BLaER1 (cell line): ENCODE measurements around the gene PTTG1IP.

ENCODE experiments used
- H3K27ac ChIP-seq: shearing (Covaris generic); formaldehyde crosslinking; 2 replicates; pipeline ENCODE4 v1.8.1; 2022
- H3K27me3 ChIP-seq: shearing (Covaris generic); formaldehyde crosslinking; 2 replicates; pipeline ENCODE4 v1.8.1; 2022
- H3K36me3 ChIP-seq: shearing (Covaris generic); formaldehyde crosslinking; 2 replicates; pipeline ENCODE4 v1.8.1; 2022
- H3K4me1 ChIP-seq: shearing (Covaris generic); formaldehyde crosslinking; 2 replicates; pipeline ENCODE4 v1.8.1; 2022
- H3K4me2 ChIP-seq: shearing (Covaris generic); formaldehyde crosslinking; 2 replicates; pipeline ENCODE4 v1.8.1; 2022
- H3K4me3 ChIP-seq: shearing (Covaris generic); formaldehyde crosslinking; 2 replicates; pipeline ENCODE4 v1.8.1; 2022
- H3K9ac ChIP-seq: shearing (Covaris generic); formaldehyde crosslinking; 2 replicates; pipeline ENCODE4 v1.8.1; 2022
- H3K9me3 ChIP-seq: shearing (Covaris generic); formaldehyde crosslinking; 2 replicates; pipeline ENCODE4 v1.8.1; 2022
- H4K20me1 ChIP-seq: shearing (Covaris generic); formaldehyde crosslinking; 2 replicates; pipeline ENCODE4 v1.8.1; 2022
- Cebpa-rat ChIP-seq: shearing (Covaris generic); IDR thresholded peaks from 2 replicates; pipeline ENCODE4 v1.8.1; 2022

The PTTG1IP gene

DNA sequence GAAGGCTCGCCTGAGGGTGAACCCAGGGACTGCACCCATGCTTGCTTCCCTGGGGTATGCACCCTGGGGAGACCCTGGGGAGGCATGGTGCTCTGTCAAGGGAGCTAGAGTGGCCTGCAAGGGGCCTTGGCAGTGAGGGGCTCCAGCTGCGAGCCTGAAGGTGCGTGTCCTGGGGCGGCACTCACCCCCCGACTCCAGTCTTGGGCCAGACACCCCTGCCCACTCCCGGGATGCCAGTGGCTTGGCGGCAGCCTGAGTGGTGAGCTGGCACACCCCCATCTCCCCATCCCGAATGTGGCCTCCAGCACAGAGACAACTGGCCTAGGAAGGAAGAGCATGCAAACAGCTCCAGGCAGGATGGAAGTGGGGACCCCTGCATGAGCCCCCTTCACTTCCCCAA, 58.3 kb downstream of the PTTG1IP start:
- Histone ChIP-seq H3K36me3 (peaks cover 29% of the 10 kb centered on the region), H3K27ac (no peak overlapping the region), H3K9me3 (peaks cover 7% of the 10 kb centered on the region), H4K20me1 (peaks cover 73% of the 10 kb centered on the region), H3K4me2 (peak overlapping the region; percentile 89), H3K27me3 (no peaks in the 10 kb centered on the region), H3K4me1 (peaks cover 83% of the 10 kb centered on the region), H3K4me3 (no peak overlapping the region), H3K9ac (0 out of 2 replicates have a peak overlapping the region, but pooled peaks have one; percentile 15)
- no peak for TF ChIP-seq Cebpa-rat

DNA sequence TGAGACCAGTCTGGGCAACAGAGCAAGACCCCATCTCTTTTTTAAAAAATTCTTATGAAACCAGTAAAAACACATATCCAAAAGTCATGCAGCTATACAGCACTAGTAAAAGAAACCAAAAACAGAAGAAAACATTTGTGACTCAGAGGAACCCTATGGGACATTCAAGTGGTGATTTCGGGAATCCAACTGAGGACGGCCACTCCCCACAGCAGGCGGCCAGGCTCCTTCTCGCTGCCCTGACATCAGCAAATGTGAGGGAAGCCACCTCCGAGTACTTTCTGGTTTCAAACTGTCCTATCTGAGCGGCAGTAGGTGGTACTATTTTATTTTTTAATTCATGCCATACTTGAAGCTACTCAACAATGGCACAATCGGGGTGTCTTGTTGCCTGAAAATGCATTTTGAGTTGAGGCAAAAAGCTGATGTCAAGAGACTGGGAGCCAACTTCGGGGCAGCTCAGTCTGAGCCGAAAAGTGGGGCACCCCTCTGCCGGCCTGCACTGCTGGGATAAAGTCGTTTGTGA, 58.9 kb downstream of the PTTG1IP start:
- H4K20me1 ChIP-seq, result peaks cover 80% of the 10 kb centered on the region

DNA sequence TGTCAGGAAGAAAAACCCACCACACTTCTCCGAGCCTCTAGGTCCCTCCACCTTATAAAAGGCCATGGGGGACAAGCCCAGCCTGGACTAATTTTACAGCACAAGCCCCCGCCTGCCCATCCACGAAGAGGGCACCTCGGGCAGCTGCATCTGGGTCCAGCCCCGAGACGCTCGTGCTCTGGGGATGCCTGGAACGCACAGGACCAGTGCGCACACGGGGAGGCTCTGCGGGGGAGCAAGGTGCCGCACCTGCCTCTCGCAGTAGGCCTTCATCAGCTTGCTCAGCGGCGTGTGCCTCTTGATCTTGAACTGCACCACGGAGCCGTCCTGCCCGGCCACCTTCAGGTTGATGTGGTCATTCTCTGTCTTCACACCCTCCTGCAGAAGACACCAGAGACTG, 59.8 kb downstream of the PTTG1IP start:
- peak overlapping the region; percentile 89 for H3K4me2 ChIP-seq
- no peak for TF ChIP-seq Cebpa-rat
- H3K9me3 ChIP-seq, result no peaks in the 10 kb centered on the region
- H3K4me3 ChIP-seq, result no peak overlapping the region
- no peak overlapping the region for H3K27ac ChIP-seq
- H3K4me1 ChIP-seq, result peaks cover 87% of the 10 kb centered on the region
- H3K9ac ChIP-seq, result peak overlapping the region; percentile 10; the same call in 1 of the 2 replicates
- H4K20me1 ChIP-seq, result peaks cover 88% of the 10 kb centered on the region
- H3K27me3 ChIP-seq, result no peaks in the 10 kb centered on the region
- H3K36me3 ChIP-seq, result peaks cover 44% of the 10 kb centered on the region

More for the DNA sequence above, 58.9 kb downstream of the PTTG1IP start:
- Histone ChIP-seq H3K27me3 (no peaks in the 10 kb centered on the region), H3K36me3 (peaks cover 36% of the 10 kb centered on the region), H3K4me1 (peaks cover 89% of the 10 kb centered on the region), H3K27ac (no peak overlapping the region), H3K9ac (0 out of 2 replicates have a peak overlapping the region, but pooled peaks have one; percentile 15), H3K4me3 (no peak overlapping the region), H3K4me2 (peak overlapping the region; percentile 89), H3K9me3 (no peaks in the 10 kb centered on the region)
- no peak for TF ChIP-seq Cebpa-rat

DNA sequence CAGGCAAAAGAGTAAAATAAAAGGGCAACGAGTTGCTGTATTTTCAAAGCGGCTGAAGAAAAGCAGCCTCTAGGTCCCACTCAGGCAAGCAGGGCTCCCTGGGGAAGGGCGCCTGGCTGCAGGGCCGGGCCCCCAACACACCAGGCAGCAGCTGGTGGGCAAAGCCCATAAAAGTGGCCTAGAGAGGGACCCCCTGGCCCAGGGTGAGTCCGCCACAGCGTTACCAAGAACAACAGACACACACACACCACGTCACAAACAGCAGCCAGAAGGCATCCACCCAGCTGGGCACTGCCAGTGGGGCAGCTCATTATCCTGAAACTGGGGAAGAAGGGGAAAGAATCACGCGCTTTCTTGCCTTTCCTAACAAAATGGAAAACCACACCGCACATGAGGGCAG, 60.3 kb downstream of the PTTG1IP start:
- Histone ChIP-seq H3K9ac (peak overlapping the region; percentile 49), H3K36me3 (peaks cover 50% of the 10 kb centered on the region)

DNA sequence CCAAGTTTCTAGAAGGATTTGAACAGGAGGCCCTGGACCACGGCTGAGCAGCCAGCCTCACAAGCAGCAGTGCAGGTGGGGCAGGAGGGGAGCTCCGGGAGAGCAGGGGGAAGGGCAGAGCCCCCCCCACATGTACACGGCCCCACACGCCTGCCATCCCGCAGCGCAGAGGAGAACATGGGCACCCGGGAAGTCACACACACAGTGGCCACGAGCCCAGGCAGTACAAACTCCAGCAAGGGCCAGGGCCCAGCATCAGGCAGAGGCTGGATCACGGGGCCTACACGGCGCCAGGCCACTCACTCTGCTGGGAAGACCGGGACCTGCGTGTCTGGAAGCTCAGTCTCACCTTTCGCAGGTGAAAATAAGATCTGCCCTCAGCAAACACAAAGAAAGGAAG, 60.9 kb downstream of the PTTG1IP start:
- Histone ChIP-seq H3K36me3 (peaks cover 55% of the 10 kb centered on the region), H3K4me2 (peak overlapping the region; percentile 89), H3K27me3 (no peaks in the 10 kb centered on the region), H3K4me1 (peaks cover 82% of the 10 kb centered on the region), H4K20me1 (peaks cover 96% of the 10 kb centered on the region), H3K27ac (peak overlapping the region; percentile 41; the same call in 1 of the 2 replicates), H3K4me3 (peak overlapping the region; percentile 9), H3K9me3 (no peaks in the 10 kb centered on the region), H3K9ac (peak overlapping the region; percentile 49)
- TF ChIP-seq Cebpa-rat, result no peak

More for the DNA sequence above, 60.3 kb downstream of the PTTG1IP start:
- H3K27ac ChIP-seq, result peak overlapping the region; percentile 41; the same call in 1 of the 2 replicates
- H3K27me3 ChIP-seq, result no peaks in the 10 kb centered on the region
- H4K20me1 ChIP-seq, result peaks cover 94% of the 10 kb centered on the region
- H3K9me3 ChIP-seq, result no peaks in the 10 kb centered on the region
- peak overlapping the region; percentile 89 for H3K4me2 ChIP-seq
- peak overlapping the region; percentile 9; the same call in 1 of the 2 replicates for H3K4me3 ChIP-seq
- peaks cover 82% of the 10 kb centered on the region for H3K4me1 ChIP-seq
- TF ChIP-seq Cebpa-rat, result no peak

DNA sequence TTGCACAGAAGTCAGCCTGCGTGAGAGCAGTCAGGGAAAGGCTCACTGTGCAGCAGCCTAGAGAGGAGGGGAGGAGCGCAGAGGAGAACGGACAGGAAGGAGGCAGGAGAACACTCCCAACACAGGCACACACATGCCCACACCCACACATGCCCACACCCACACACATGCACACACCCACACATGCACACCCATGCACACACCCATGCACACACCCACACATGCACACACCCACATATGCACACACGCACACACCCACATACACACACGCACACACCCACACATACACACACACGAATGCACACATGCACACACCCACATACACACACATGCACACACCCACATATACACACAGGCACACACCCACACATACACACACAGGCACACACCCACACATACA, 62.7 kb downstream of the PTTG1IP start:
- 0 out of 2 replicates have a peak overlapping the region, but pooled peaks have one; percentile 66 for H3K9ac ChIP-seq
- H3K27me3 ChIP-seq, result no peaks in the 10 kb centered on the region
- peaks cover 69% of the 10 kb centered on the region for H3K4me1 ChIP-seq
- peak overlapping the region; percentile 89 for H3K4me2 ChIP-seq
- H3K9me3 ChIP-seq, result no peaks in the 10 kb centered on the region
- H4K20me1 ChIP-seq, result peaks cover 87% of the 10 kb centered on the region
- H3K27ac ChIP-seq, result peak overlapping the region; percentile 67; the same call in 1 of the 2 replicates
- TF ChIP-seq Cebpa-rat, result no peak
- H3K36me3 ChIP-seq, result peaks cover 68% of the 10 kb centered on the region
- H3K4me3 ChIP-seq, result no peak overlapping the region

DNA sequence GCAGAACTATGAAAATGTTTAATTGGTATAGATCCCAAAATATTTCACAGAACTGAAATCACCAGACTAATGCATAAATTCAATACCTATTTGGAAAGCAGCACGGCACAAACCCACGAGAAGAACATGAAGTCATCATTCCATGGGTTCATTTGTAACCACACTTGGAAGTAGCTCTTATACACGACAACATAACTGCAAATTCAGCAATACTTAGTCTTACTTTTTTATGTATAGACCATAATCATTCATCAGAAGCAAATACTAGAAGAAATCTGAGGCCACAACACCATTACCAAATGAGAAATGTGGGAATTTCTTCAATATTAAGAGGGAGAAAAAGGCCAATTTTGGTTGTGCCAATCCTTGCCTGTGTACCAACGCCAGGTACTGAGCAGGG, 67.6 kb downstream of the PTTG1IP start:
- Histone ChIP-seq H3K27ac (no peak overlapping the region), H4K20me1 (peaks cover 48% of the 10 kb centered on the region), H3K9me3 (no peaks in the 10 kb centered on the region), H3K27me3 (no peaks in the 10 kb centered on the region), H3K9ac (no peak overlapping the region), H3K36me3 (peaks cover 76% of the 10 kb centered on the region), H3K4me2 (peak overlapping the region; percentile 32), H3K4me1 (peaks cover 53% of the 10 kb centered on the region), H3K4me3 (no peak overlapping the region)
- TF ChIP-seq Cebpa-rat, result no peak

DNA sequence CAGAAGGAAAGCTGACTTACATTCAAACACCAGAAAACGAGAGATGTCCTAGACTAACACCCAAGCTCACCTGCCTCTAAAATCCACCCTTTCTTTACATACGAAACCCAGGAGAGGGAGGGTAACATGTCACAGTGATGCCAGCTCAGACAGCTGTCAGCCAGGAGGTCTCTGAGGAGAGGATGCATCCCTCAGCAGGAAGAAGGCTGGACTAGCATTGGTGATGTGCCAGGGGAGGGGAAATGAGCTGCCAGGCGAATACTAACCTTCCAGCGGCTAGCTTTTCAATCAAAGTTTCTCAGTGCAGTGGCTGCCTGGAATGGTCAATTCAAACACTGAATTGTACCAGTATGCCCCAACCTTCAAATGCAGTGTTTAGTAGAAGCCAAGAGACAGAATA, 68.3 kb downstream of the PTTG1IP start:
- Histone ChIP-seq H3K9me3 (no peaks in the 10 kb centered on the region), H3K36me3 (peaks cover 70% of the 10 kb centered on the region), H3K4me2 (peak overlapping the region; percentile 32), H3K4me3 (no peak overlapping the region), H3K27ac (no peak overlapping the region), H3K9ac (peak overlapping the region; percentile 48; the same call in 1 of the 2 replicates), H4K20me1 (peaks cover 48% of the 10 kb centered on the region), H3K27me3 (no peaks in the 10 kb centered on the region), H3K4me1 (peaks cover 53% of the 10 kb centered on the region)
- no peak for TF ChIP-seq Cebpa-rat

DNA sequence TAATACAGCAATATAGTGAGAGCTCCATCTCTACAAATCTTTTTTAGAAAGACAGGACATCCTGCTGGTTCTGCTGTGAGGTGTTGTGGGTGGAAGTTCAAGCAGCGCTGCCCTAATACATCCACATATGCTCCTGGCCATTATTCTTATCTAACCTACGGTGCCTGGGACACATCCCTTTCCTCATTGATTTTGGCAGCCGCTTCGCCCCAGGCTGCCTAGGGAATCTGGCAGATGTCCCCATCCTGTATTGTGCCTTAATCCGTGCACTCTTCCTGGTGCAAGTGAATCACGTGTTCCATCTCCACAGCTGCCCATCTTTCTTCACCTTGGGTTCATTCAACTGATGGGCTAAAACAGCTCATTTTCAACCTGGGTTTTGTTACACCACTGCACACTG, 68.7 kb downstream of the PTTG1IP start:
- Histone ChIP-seq H3K9me3 (no peaks in the 10 kb centered on the region), H3K36me3 (peaks cover 66% of the 10 kb centered on the region), H4K20me1 (peaks cover 48% of the 10 kb centered on the region), H3K4me3 (no peak overlapping the region), H3K27me3 (no peaks in the 10 kb centered on the region), H3K4me2 (0 out of 2 replicates have a peak overlapping the region, but pooled peaks have one; percentile 32), H3K4me1 (peaks cover 53% of the 10 kb centered on the region), H3K9ac (no peak overlapping the region), H3K27ac (no peak overlapping the region)
- TF ChIP-seq Cebpa-rat, result no peak

DNA sequence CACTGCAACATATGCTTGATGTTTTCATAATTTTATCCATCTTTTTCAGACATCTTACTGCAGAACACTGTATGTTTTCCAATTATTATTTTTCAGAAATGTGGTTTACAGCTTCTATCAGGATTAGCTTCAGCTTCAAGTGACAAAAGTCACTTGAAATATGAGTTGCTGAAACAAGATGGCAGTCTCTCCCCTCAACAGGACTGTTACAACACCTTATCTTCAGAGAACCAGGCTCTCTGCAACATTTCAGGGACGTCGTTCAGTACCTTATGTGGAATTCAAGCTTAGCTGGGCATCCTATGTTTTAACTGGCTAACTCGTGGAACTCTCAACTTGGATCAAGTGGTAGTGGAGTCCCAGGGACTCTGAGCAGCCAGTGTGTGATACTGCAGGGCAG, 69.8 kb downstream of the PTTG1IP start:
- Histone ChIP-seq H3K27me3 (no peaks in the 10 kb centered on the region), H3K4me1 (peaks cover 55% of the 10 kb centered on the region), H3K9me3 (no peaks in the 10 kb centered on the region), H3K27ac (no peak overlapping the region), H3K4me3 (no peak overlapping the region), H3K36me3 (peaks cover 66% of the 10 kb centered on the region), H4K20me1 (peaks cover 48% of the 10 kb centered on the region), H3K4me2 (no peak overlapping the region), H3K9ac (no peak overlapping the region)
- TF ChIP-seq Cebpa-rat, result no peak
